Amniotic stem cell (primary cell): ENCODE measurements around the gene OR8B3.

Source experiments
- DNase-seq: peaks from one replicate; lab custom pipeline; 2025; lab: John Stamatoyannopoulos, UW

The OR8B3 gene

DNA sequence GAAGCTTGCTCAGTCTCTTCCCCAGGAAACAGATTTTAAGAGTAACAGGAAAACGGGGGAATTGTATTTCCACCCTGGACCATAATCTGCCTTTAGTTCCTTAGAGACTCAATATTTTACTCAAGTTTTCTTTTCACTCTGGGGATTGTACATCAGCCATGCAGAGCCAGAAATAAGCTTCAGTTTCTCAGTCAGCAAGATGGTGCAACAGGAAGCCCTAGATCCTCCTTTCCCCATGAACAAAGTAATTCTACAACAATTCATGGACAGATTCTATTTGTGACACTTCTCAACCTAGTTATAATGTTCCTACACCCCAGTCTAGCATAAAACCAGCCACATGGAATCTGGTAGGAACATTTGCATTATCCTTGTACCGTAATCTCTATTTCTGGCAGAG lies 39.3 kb downstream of the OR8B3 start:
- DNase-seq, result no peak

DNA sequence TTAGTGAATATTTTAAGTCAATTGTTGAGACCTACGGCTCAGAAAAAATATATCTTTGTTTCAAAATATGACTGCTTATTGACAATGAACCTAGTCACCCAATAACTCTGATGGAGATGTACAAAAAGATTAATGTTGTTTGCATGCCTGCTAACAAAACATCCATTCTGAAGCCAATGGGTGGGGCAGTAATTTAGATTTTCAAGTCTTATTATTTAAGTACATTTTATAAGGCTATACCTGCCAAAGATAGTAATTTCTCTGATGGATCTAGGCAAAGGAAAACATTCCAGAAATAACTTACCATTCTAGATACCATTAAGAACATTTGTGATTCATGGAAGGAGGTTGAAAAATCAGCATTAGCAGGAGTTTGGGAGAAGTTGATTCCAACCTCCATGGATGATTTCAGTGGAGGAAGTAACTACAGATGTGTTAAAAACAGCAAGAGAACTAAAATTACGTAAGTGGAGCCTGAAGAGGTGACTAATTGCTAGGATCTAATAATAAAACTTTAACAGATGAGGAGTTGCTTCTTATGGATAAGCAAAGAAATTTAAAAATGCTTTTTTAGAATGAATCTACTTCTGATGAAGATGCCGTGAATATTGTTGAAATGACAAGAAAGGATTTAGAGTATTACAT lies 52.4 kb downstream of the OR8B3 start:
- no peak for DNase-seq
